T-helper 1 cell (primary cell): ENCODE data around the gene FAT1.

Source experiments
- DNase-seq, 5 donors: peaks; one replicate each; pipeline ENCODE4 v3.0.0-alpha.2; 2012 to 2020

The FAT1 gene

DNA sequence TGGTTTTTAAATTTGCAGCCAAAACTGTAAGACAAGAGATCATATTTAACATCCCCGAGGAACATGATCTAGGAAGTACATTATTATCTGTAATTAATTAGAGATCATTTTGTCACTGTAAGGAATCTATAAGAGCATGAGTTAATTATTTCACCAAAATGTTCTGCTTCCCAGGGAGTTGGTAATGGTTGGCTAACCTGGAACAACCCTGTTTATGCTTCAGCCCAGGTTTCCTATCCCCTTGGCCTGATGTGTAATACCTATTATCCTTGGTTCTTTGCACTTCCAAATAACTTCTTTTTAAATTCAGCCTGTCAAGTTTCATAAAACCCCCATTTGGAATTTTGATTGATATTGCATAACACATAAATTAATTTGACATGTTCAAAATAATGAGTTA lies 161.9 kb downstream of the FAT1 start:
- no peak for DNase-seq

DNA sequence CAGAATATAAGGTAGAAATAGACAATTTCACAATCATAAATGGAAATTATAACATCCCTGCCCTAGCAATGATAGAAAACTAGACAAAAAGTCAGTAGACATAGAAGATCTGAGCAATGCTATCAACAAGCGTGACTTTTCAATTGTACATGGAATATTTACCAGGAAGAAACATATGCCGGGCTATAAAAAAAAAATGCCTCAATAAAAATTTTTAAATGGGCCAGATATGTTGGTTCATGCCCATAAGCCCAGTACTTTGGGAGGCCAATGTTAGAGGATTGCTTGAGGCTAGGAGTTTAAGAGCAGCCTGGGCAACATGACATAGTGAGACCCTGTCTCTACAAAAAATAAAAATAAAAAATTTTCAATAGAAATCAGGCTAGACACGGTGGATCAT lies 163.0 kb downstream of the FAT1 start:
- no peak for DNase-seq

DNA sequence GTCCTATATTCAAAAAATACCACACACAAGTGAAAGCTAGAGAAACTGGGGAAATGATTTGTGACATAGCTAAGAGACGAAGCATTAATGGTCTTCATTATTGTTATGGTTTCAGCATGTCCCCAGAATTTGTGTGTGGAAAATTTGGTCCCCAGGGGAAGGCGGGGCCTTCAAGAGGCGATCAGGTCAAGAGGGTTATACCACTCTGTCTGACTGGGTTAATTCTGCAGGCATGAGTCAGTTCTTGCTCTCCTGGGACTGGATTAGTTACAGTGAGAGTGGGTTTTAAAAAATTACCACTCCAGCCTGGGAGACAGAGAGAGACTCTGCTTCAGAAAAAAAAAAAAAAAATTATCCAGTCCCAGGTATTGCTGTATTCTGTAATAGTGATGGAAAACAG lies 166.2 kb downstream of the FAT1 start:
- no peak for DNase-seq

DNA sequence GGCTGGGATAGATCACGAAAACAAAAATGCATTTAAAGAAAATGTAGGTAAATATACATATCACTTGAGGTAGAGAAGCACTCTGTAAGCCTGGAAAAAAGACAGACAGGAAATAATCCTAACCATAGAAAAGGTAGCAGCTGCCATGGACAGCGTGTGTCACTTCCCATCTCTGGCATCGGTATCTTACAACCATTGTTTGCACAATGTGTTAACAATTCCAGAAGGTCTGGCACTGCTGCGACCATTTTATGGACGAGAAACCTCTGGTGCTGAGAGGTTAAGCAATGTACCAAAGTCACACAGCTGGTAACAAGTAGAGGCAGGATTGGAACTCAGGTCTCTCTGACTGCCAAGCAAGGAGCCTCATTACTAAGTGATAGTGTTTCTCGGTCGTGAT lies 166.6 kb downstream of the FAT1 start:
- no peak for DNase-seq

DNA sequence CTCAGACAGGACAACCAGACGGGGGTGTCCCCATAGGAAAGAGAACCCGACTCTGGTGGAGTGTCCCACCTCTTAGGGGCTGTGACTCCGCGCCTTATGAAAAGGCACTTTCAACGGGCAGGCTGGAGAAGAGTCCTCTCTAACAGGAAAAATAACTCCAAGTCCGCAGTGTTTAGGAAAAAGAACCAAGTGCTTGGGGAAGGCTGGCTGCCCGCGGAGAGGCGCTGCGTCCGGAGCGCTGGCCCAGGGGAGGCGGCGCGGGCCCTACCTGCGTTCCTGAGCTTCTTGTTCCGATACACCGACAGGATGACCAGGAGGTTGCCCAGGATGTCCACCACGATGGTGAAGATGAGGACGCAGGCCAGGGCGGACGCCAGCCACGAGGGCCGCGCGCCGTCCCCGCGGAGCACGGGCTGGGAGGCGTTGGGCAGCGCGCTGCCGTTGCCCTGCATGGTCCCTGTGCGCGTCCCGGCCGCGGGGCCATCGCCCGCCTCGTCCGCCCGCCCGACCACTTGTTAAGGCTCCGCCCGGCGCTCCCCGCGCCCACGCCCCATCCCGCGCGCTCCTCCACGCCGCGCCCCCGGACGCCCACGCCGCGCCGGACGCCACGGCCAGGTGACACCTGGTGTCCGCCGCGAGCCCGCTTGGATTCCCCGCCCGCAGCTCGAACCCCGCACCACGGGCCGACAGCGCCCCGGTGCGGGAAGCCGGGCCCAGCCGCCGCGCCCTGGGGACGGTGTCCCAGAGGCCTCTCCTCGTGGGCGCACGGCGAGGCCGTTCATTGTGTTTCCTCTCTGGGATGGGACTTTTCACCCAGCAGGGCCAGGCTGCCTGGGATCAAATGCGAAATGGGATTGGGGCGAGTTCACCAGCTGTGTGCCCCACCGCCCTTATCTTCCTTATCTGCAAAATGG lies 168.5 kb downstream of the FAT1 start, which contains the start of gene MTNR1A:
Gene MTNR1A (minus strand): TSS at position 654 of the 914 bp plus-strand sequence. CDS start 202 bp downstream, at position 452.
- DNase-seq, result no peak

DNA sequence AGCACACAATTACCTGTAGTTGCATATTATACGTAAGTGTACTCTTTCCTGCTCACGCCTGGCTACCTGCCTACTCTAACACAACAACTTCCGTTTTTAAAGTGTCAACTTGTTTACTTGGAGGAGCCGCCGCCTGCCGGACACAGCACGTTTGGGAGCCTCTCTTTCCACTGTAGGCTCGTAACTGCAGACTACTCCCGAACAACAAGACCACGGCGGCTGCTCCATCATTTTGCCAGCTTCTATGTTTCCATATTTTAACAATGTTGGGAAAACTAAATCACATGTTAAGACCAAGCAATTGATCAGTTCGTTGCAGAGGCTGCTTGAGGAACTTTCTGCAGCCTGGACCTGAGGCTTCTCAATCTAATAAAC lies 169.1 kb downstream of the FAT1 start:
- DNase-seq, result no peak

DNA sequence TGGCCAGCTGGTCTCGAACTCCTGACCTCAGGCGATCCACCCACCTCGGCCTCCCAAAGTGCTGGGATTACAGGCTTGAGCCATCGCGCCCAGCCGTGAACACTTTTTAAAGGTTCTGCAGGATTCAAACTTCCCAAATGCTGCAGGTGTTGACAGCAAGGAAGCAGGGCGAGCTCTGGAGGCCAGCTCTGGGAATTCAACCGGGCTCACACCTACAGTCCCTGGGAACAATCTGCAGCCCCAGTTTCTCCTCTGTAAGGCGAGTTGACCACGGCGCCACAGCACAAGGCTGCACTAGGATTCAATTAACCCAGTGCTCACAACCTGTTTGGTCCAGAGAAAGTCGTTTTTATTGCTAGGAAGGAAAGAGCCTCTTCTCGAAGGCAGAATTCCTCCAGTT lies 169.9 kb downstream of the FAT1 start:
- DNase-seq, result no peak

DNA sequence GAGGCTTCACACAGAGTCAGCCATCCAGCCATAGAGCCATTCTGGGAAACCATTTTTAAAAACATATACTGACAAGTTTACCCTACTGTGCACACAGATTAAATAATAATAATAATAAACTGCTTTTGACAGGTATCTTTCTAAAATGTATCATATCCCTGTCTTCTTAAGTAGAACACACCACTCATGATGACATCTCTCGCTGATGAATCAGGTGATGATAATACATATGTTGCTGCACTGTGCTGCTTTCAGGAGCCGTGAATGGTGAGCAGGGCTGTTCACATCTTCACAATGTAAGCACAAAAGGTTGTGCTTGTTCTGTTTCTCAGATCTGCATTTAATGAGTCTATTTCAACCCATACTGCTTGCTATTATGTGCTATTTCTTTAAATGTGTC lies 171.8 kb downstream of the FAT1 start:
- no peak for DNase-seq

DNA sequence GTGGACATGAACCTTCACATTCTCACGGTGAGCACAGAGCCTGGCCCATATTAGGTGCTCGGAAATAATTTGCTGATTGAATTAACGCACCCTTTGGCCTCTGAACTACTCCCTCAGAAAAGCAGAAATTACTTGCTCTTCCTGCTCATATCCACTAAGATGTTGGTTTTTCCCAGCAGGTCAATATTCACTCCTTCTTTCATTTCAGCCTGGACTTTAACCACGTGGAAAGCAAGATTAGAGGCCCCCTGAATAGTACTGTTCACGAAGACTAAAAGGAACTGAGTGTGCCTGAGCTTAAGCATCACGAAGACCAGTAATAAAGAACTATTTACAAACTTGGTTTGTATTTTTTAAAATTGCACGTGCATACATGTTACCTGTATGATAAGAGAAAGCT lies 178.2 kb downstream of the FAT1 start:
- DNase-seq, result no peak

DNA sequence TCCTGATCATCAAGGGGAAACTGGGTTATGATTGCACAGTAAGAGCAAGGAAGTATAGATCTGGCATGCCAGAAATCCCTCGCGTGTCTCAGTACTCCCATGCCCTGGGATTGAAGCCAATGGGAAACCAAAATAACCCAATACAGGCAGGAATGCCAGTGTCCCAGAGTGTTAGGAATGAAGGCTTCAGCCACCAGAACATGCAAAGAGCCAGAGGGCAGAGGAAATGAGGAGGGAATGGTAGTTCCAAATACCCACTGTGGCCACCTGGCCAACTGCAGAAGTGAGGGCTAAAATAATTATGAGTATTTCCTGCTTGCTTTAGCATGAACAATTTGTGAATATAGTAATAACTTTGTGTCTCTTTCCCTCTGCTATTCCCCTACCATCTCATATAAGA lies 180.4 kb downstream of the FAT1 start:
- no peak for DNase-seq

DNA sequence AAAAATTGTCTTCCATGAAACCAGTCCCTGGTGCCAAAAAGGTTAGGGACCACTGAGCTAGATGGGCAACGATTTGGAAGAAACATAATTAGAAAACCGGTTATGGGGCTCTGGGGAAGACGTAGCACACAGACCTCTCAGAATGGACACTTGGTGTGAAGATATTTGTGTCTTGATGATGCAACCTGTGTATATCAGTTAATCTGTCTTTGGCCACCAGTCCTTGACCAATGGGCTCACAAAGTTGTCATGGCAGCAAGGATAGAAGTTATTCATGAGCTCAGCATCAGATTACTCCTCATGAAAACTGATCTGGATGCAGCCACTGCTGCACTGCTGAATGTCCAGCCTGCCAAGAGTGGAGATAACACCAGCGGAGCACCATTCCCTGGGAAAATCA lies 181.9 kb downstream of the FAT1 start:
- DNase-seq, result no peak

DNA sequence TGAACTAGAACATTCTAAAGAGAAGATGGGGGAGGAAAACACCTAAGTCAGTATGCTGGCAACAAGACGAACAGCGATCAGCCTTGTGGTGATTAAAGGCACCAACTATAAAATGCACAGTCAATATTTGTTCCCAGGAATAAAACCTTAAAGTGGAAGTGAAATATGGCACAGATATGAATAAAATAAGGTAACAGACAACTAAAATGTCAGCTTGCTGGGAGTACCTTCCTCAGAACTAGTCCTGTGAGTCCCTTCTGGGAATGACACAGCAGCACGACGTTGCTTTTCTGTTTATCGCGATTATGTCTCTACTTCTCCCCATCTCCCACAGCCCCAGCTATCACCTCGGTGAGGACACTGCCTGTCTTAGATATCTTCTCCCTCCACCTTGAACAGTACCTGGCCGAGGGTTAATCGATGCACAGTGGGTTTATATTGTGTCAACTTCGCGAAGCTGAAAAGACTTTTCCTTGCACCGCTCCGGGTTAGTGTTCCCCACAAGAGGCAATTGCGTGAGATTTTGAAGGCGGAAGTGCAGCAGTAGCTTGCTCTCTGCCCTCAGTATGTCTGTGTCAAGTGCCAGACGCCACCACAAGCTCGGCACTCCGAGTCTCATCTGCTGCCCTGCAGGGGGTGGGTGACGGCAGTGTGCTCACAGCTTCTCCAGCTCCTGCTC lies 185.7 kb downstream of the FAT1 start:
- no peak for DNase-seq
